Suppressor macrophage treated with lipopolysaccharide for 1 hour (primary cell): ENCODE measurements around the gene MYBPH.
A peak's percentile ranks its signal among the peaks of the same experiment; 100 is the strongest.

Experiments used
- DNase-seq, 3 donors: peaks; one replicate each; pipeline ENCODE4 v3.0.0-alpha.2; 2020 to 2022

Gene MYBPH

GRCh38 chr1:203127666-203128430 lies 47.8 kb downstream of the MYBPH start, which contains the start of gene ADORA1:
Gene ADORA1 (plus strand): TSS chr1:203127726. CDS start chr1:203128842, 1,116 bp downstream.
- DNase-seq: peak; percentile 27 to 68 (median 50)

- peak in 1 of 3 donors; percentile 11 for DNase-seq
Measured at GRCh38 chr1:203126866-203127665, 48.6 kb downstream of the MYBPH start.

- DNase-seq: peak; percentile 75 to 86 (median 83)
Measured at GRCh38 chr1:203126151-203126865, 49.3 kb downstream of the MYBPH start.

- peak in 2 of 3 donors; percentile 14 to 24 for DNase-seq
Measured at GRCh38 chr1:203124546-203125317, 50.9 kb downstream of the MYBPH start.

- DNase-seq: no peak
Measured at GRCh38 chr1:203124011-203124410, 51.6 kb downstream of the MYBPH start.

GRCh38 chr1:203122159-203122558 lies 53.5 kb downstream of the MYBPH start:
- DNase-seq: no peak

- DNase-seq: peak; percentile 46 to 56 (median 51)
Measured at GRCh38 chr1:203121186-203122015, 54.2 kb downstream of the MYBPH start.

GRCh38 chr1:203120325-203121153 lies 55.1 kb downstream of the MYBPH start:
- DNase-seq: no peak
